Lower lobe of right lung (tissue), 2 donors: ENCODE measurements around the gene IRX2. TPM values are rescaled to one million over a fixed set of nuclear protein-coding genes. Genes with fewer than 3 reads are reported as not detected.

Source experiments
- ATAC-seq, 2 donors: fragments of 200-7000 bp; cut with Tn5 transposase; one replicate each; pipeline ENCODE4 v1.9.1; 2020 to 2022; ENCODE audit warnings: mild to moderate bottlenecking in 2 of 2, moderate library complexity in 2 of 2
- DNase-seq: peaks from one replicate; pipeline ENCODE4 v3.0.0-alpha.2; 2020
- H3K27ac ChIP-seq: fragments of 200-600 bp; one replicate; pipeline ENCODE4 v1.8.0; 2022
- H3K27me3 ChIP-seq: fragments of 200-600 bp; one replicate; pipeline ENCODE4 v1.8.0; 2022; ENCODE audit warnings: low read depth
- H3K36me3 ChIP-seq: fragments of 200-600 bp; one replicate; pipeline ENCODE4 v1.8.0; 2022; ENCODE audit warnings: mild to moderate bottlenecking
- H3K4me1 ChIP-seq: fragments of 200-600 bp; one replicate; pipeline ENCODE4 v1.8.0; 2022
- H3K4me3 ChIP-seq: fragments of 200-600 bp; one replicate; pipeline ENCODE4 v1.8.0; 2022; ENCODE audit warnings: mild to moderate bottlenecking
- H3K9me3 ChIP-seq: fragments of 200-600 bp; one replicate; pipeline ENCODE4 v1.8.0; 2022
- CTCF ChIP-seq: fragments of 200-600 bp; IDR thresholded peaks from one replicate; pipeline ENCODE4 v1.8.0; 2022; ENCODE audit warnings: antibody characterized with exemption, mild to moderate bottlenecking
- intact Hi-C: fragments of 100-400 bp; cut with DNase I; formaldehyde crosslinking; loops from one replicate; pipeline ENCODE4 v1.11.0; 2022
- total RNA-seq: library from RNA; stranded (reverse); fragmentation: NEBNext Ultra II Directional; extraction: Animal tissue kit (Norgen Biotek cat#: 25700); gene quantifications from one replicate; pipeline ENCODE4 v1.2.1, GENCODE V29; 2021
- donor health status: DM: no; HTN: yes; CAD: no; lungs with severe emphysema.

Gene IRX2
- total RNA-seq, 1 donor from 2014 or later = 52.1 TPM

- Histone ChIP-seq H3K27me3 (peaks cover 52% of the 10 kb centered on the region), H3K4me1 (peaks cover 13% of the 10 kb centered on the region), H3K27ac (no peak overlapping the region), H3K36me3 (no peaks in the 10 kb centered on the region), H3K9me3 (no peaks in the 10 kb centered on the region), H3K4me3 (no peak overlapping the region)
- intact Hi-C loops = no loop called here
- ATAC-seq (no peak), DNase-seq (no peak)
- no peak for TF ChIP-seq CTCF
Observed at GRCh38 chr5:2759696-2760461, 8.4 kb upstream of the IRX2 start.

GRCh38 chr5:2759091-2759490 lies 7.6 kb upstream of the IRX2 start:
- DNase-seq (no peak), ATAC-seq (no peak)
- intact Hi-C loops = no loop called here
- Histone ChIP-seq H3K27ac (peak overlapping the region; percentile 38), H3K4me3 (no peak overlapping the region), H3K9me3 (no peaks in the 10 kb centered on the region), H3K4me1 (peaks cover 13% of the 10 kb centered on the region), H3K36me3 (no peaks in the 10 kb centered on the region), H3K27me3 (peaks cover 60% of the 10 kb centered on the region)
- no peak for TF ChIP-seq CTCF

GRCh38 chr5:2758632-2759031 lies 7.2 kb upstream of the IRX2 start:
- ATAC-seq = no peak
- Histone ChIP-seq H3K9me3 (no peaks in the 10 kb centered on the region), H3K4me3 (no peak overlapping the region), H3K27ac (peak overlapping the region; percentile 38), H3K27me3 (peaks cover 65% of the 10 kb centered on the region), H3K36me3 (no peaks in the 10 kb centered on the region), H3K4me1 (peaks cover 13% of the 10 kb centered on the region)
- DNase-seq = no peak
- TF ChIP-seq CTCF = no peak
- intact Hi-C loops = no loop called here

GRCh38 chr5:2757563-2758351 lies 6.3 kb upstream of the IRX2 start:
- Histone ChIP-seq H3K9me3 (no peaks in the 10 kb centered on the region), H3K4me1 (peaks cover 13% of the 10 kb centered on the region), H3K4me3 (no peak overlapping the region), H3K27ac (peak overlapping the region; percentile 90), H3K36me3 (no peaks in the 10 kb centered on the region), H3K27me3 (peaks cover 74% of the 10 kb centered on the region)
- ATAC-seq = peak; percentile 69 to 80
- intact Hi-C loops = no loop called here
- TF ChIP-seq CTCF = no peak
- DNase-seq = peak; percentile 77

GRCh38 chr5:2756211-2757152 lies 5.0 kb upstream of the IRX2 start:
- H3K27ac ChIP-seq = peak overlapping the region; percentile 90
- no peak for TF ChIP-seq CTCF
- no peaks in the 10 kb centered on the region for H3K9me3 ChIP-seq
- peaks cover 82% of the 10 kb centered on the region for H3K27me3 ChIP-seq
- H3K4me3 ChIP-seq = peak overlapping the region; percentile 55
- H3K4me1 ChIP-seq = peaks cover 13% of the 10 kb centered on the region
- DNase-seq (peak; percentile 78), ATAC-seq (peak; percentile 45 to 52)
- intact Hi-C loops = no loop called here
- no peaks in the 10 kb centered on the region for H3K36me3 ChIP-seq
